Measurements from ENCODE around the gene PPP4R2.
A peak's percentile ranks its signal among the peaks of the same experiment; 100 is the strongest.

PPP4R2 gene

DNA sequence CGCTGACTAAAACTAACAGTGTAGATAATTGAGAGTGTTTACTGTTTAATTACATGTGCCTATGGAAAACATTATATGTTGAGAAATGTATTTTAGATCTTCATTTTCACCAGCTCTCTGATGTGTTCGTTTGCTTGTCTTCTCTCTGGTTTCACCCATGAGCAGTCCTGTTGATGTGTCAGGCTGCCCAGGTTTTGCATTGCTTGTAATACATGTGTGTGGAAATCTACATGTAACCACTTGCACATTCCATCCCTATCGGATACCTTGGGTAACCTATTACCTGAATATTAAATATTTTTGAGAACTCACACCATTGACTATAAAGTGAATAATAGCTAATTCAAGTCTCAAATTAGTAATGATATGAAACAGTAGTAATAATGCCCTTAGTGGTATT, 13.1 kb downstream of the PPP4R2 start:
- H3K27me3 Mint-ChIP-seq = no peaks in the 10 kb centered on the region
- ATAC-seq (replicated peaks; ENCODE audit: extremely low read depth, poor library complexity, severe bottlenecking) = no peak
- no peaks in the 10 kb centered on the region for H3K9me3 Mint-ChIP-seq
- peaks cover 75% of the 10 kb centered on the region for H3K4me1 Mint-ChIP-seq
- H3K36me3 Mint-ChIP-seq (ENCODE audit: insufficient read depth) = peaks cover 44% of the 10 kb centered on the region
- DNase-seq (ENCODE audit: low spot score in 2 of 2) = no peak
- H3K27ac Mint-ChIP-seq (ENCODE audit: low read depth) = peak overlapping the region; percentile 59
- no peak overlapping the region for H3K4me3 Mint-ChIP-seq

DNA sequence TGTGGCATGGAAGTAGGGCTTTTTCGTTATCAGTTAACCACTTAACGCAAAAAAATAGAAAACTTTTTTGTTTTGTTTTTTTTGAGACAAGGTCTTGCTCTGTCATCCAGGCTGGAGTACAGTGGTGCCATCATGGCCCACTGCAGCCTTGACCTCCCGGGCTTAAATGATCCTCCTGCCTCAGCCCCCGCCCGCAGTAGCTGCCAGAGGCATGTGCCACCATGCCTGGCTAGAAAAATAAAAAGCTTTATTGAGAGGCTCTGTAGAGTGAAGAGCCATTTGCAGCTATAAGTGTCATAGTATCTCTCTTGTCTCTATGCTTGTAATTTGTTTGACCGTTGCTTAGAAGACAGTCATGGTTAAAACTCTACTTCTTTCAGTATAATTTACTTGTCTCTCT, 13.5 kb downstream of the PPP4R2 start:
- Mint-ChIP-seq H3K4me1 (peaks cover 71% of the 10 kb centered on the region), H3K36me3 (ENCODE audit: insufficient read depth) (peaks cover 40% of the 10 kb centered on the region), H3K27ac (ENCODE audit: low read depth) (peak overlapping the region; percentile 59)

DNA sequence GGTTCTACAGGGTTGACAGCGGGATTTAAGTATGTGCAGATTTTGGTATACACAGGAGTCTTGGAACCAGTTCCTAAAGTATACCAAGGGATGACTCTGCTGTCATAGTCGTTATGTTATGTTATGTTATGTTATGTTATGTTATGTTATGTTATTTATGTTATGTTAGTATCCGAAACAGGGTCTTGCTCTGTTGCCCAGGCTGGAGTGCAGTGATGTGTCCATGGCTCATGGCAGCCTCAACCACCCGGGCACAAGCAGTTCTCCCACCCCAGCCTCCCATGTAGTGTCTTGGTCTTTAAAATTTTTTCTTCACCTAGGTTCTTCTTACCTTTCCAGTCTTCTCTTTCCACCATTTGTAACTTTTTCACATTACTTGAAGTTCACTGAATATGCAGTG, 21.7 kb downstream of the PPP4R2 start:
- no peak for ATAC-seq (replicated peaks; ENCODE audit: extremely low read depth, poor library complexity, severe bottlenecking)
- peaks cover 58% of the 10 kb centered on the region for H3K4me1 Mint-ChIP-seq
- H3K36me3 Mint-ChIP-seq (ENCODE audit: insufficient read depth) = peaks cover 5% of the 10 kb centered on the region
- no peaks in the 10 kb centered on the region for H3K9me3 Mint-ChIP-seq
- H3K27ac Mint-ChIP-seq (ENCODE audit: low read depth) = no peak overlapping the region
- no peak overlapping the region for H3K4me3 Mint-ChIP-seq
- DNase-seq (ENCODE audit: low spot score in 2 of 2) = no peak
- no peaks in the 10 kb centered on the region for H3K27me3 Mint-ChIP-seq

More for the DNA sequence above, 13.5 kb downstream of the PPP4R2 start:
- Mint-ChIP-seq H3K4me3 (no peak overlapping the region), H3K27me3 (no peaks in the 10 kb centered on the region), H3K9me3 (no peaks in the 10 kb centered on the region)
- no peak for DNase-seq (ENCODE audit: low spot score in 2 of 2)
- ATAC-seq (replicated peaks; ENCODE audit: extremely low read depth, poor library complexity, severe bottlenecking) = no peak

DNA sequence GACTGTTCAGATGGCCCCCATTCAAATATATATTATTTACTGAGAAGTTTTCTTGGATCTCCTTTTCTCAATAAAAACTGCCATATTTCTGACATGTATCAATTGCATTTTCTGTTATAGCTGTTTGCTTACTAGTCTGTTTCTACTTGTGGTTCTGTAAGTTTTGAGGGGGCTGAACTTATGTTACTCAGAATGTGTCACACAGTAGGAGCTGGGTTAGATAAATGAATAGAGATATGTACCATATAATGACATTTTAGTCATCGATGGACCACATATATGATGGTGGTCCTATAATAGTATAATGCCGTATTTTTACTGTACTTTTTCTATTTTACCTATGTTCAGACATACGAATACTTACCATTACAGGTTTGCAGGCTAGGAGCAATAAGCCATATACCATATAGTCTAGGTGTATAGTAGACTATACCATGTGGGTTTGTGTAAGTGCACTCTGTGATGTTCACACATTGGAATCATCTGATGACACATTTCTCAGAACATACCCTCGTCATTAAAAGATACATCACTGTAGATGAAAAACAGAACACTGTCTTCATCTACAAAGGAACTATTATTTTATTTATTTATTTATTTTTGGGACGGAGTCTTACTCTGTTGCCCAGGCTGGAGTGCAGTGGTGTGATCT, 22.3 kb downstream of the PPP4R2 start:
- Mint-ChIP-seq H3K36me3 (ENCODE audit: insufficient read depth) (peaks cover 5% of the 10 kb centered on the region), H3K27ac (ENCODE audit: low read depth) (no peak overlapping the region), H3K4me3 (no peak overlapping the region), H3K4me1 (peaks cover 58% of the 10 kb centered on the region), H3K27me3 (no peaks in the 10 kb centered on the region), H3K9me3 (no peaks in the 10 kb centered on the region)
- ATAC-seq (replicated peaks; ENCODE audit: extremely low read depth, poor library complexity, severe bottlenecking) = no peak
- no peak for DNase-seq (ENCODE audit: low spot score in 2 of 2)

DNA sequence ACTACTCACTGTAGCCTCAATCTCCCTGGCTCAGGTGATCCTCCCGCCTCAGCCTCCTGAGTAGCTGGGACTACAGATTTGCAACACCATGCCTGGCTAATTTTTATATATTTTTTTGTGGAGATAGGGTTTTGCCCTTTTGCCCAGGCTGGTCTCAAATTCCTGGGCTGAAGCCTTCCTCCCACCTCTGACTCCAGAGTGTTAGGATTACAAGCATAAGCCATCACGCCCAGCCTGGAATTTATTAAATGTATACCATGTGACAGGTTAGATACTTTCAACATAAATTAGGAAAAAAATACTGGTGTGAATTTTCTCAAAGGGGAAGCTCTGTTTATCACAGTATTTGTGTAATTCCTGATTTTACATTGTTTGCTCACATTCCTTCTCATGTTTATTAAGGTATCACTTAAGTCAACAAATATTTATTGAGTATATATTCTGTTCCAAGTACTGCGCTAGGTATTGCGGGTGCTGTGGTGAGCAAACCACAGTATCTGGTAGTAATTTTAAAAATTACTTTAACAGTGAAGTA, 24.8 kb downstream of the PPP4R2 start:
- no peak for ATAC-seq (replicated peaks; ENCODE audit: extremely low read depth, poor library complexity, severe bottlenecking)
- DNase-seq (ENCODE audit: low spot score in 2 of 2) = no peak
- no peak overlapping the region for H3K27ac Mint-ChIP-seq (ENCODE audit: low read depth)
- no peak overlapping the region for H3K4me3 Mint-ChIP-seq
- H3K36me3 Mint-ChIP-seq (ENCODE audit: insufficient read depth) = peaks cover 3% of the 10 kb centered on the region
- no peaks in the 10 kb centered on the region for H3K27me3 Mint-ChIP-seq
- H3K4me1 Mint-ChIP-seq = peaks cover 68% of the 10 kb centered on the region
- H3K9me3 Mint-ChIP-seq = no peaks in the 10 kb centered on the region

DNA sequence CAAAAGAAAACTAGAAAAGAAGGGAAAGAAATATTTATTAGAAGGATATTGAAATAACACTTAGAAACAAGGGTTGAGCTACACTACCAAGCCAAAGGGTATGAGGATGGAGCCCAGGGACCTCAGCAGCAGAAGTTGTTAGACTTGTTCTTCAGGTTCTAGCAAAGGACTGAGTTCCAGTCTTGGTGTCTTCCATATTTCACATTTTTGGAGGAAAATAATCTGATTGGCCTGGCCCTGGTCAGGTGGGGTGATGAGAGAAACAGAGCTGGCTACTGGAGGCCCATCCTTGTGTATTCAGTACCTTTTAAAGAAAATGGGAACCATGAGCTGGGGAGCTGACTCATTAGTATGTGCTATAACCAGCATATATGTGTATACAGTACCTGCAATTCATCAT, 28.2 kb downstream of the PPP4R2 start:
- peaks cover 74% of the 10 kb centered on the region for H3K4me1 Mint-ChIP-seq
- H3K4me3 Mint-ChIP-seq = no peak overlapping the region
- H3K27me3 Mint-ChIP-seq = no peaks in the 10 kb centered on the region
- DNase-seq (ENCODE audit: low spot score in 2 of 2) = no peak
- no peak overlapping the region for H3K27ac Mint-ChIP-seq (ENCODE audit: low read depth)
- H3K36me3 Mint-ChIP-seq (ENCODE audit: insufficient read depth) = peaks cover 5% of the 10 kb centered on the region
- ATAC-seq (replicated peaks; ENCODE audit: extremely low read depth, poor library complexity, severe bottlenecking) = no peak
- no peaks in the 10 kb centered on the region for H3K9me3 Mint-ChIP-seq

DNA sequence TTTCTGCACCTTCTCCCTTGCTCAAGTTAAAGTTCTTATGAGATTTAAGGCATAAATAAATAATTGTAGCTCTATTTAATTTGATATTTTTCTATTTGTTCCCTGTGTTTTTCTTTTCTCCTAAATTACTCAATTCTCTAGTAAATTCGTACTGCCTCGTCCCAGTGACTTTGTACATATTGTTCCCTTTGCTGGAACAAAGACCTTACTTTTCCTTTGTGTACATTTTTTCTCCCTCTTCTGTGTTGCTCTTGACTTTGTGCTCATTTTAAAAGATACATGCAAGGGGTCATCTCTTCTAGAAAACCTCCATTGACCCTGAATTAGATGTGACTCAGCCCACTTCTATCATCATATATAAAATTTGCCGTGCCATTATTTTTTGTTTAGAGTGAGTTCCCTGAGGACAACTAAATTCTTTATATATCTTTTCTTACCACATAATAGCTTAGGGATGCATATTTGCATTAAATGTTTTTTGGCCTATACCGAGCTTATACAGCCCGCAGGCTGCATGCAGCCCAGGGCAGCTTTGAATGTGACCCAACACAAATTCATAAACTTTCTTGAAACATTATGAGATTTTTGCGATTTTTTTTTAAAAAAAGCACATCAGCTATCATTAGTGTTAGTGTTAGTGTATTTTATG, 29.6 kb downstream of the PPP4R2 start:
- Mint-ChIP-seq H3K27ac (ENCODE audit: low read depth) (no peak overlapping the region), H3K9me3 (no peaks in the 10 kb centered on the region), H3K4me1 (peaks cover 76% of the 10 kb centered on the region), H3K27me3 (no peaks in the 10 kb centered on the region), H3K36me3 (ENCODE audit: insufficient read depth) (peaks cover 3% of the 10 kb centered on the region), H3K4me3 (no peak overlapping the region)
- DNase-seq (ENCODE audit: low spot score in 2 of 2) (no peak), ATAC-seq (replicated peaks; ENCODE audit: extremely low read depth, poor library complexity, severe bottlenecking) (no peak)

DNA sequence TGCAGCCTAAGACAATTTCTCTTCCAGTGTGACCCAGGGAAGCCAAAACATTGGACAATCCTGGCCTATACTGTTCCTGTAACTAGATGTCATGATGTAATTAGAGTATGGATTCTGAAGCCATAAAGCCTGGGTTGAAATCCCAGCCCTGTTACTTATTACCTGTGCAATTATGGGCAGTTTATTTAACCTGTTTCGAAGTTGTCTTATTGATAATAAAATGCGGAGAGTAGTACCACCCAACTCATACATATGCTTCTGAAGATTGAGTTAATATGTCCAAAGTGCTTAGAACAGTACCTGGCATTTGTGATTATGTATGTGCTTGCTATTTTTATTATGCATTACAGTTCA, 30.1 kb downstream of the PPP4R2 start:
- no peak overlapping the region for H3K4me3 Mint-ChIP-seq
- no peak for DNase-seq (ENCODE audit: low spot score in 2 of 2)
- H3K27ac Mint-ChIP-seq (ENCODE audit: low read depth) = peak overlapping the region; percentile 8
- peaks cover 3% of the 10 kb centered on the region for H3K36me3 Mint-ChIP-seq (ENCODE audit: insufficient read depth)
- peaks cover 76% of the 10 kb centered on the region for H3K4me1 Mint-ChIP-seq
- H3K9me3 Mint-ChIP-seq = no peaks in the 10 kb centered on the region
- H3K27me3 Mint-ChIP-seq = no peaks in the 10 kb centered on the region
- no peak for ATAC-seq (replicated peaks; ENCODE audit: extremely low read depth, poor library complexity, severe bottlenecking)

DNA sequence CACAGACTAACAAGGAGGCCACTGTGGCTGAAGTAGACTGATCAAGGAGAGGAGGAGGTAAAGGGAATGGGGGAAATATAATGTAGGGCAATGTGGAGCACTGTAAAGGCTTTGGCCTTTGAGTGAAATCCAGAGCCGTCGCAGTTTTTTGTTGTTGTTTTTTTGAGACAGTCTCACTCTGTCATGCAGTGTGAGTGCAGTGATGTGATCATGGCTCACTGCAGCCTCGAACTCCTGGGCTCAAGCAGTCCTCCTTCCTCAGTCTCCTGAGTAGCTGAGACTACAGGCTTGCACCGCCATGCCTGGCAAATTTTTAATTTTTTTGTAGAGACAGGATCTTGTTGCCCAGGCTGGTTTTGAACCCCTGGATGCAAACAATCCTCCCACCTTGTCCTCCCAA, 32.2 kb downstream of the PPP4R2 start:
- DNase-seq (ENCODE audit: low spot score in 2 of 2) (no peak), ATAC-seq (replicated peaks; ENCODE audit: extremely low read depth, poor library complexity, severe bottlenecking) (no peak)
- peak overlapping the region; percentile 38 for H3K27ac Mint-ChIP-seq (ENCODE audit: low read depth)
- no peaks in the 10 kb centered on the region for H3K27me3 Mint-ChIP-seq
- H3K4me1 Mint-ChIP-seq = peaks cover 80% of the 10 kb centered on the region
- H3K36me3 Mint-ChIP-seq (ENCODE audit: insufficient read depth) = peaks cover 3% of the 10 kb centered on the region
- H3K4me3 Mint-ChIP-seq = peak overlapping the region; percentile 0
- no peaks in the 10 kb centered on the region for H3K9me3 Mint-ChIP-seq

DNA sequence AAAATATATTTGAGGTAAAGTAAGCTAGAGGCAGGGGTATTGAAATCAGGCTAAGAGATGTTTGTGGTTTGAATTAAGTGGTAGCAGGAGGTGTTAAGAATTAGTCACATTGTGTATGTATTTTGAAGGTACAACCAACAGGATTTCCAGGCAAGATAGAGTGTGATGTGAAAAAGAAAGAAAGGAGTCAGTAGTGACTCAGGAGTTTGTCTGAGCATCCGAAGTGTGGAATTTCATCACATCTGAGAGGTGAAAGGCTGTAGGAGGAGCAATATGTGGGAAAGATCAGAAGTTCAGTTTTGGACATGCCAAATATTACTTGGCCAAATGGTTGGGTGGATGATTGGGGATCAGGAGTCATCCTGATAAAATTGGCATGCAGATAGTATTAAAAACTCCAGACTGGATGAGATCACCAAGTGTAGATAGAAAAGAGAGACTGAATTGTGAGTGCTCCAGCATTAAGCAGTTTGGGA, 32.7 kb downstream of the PPP4R2 start:
- no peaks in the 10 kb centered on the region for H3K9me3 Mint-ChIP-seq
- H3K27ac Mint-ChIP-seq (ENCODE audit: low read depth) = peak overlapping the region; percentile 38
- H3K36me3 Mint-ChIP-seq (ENCODE audit: insufficient read depth) = peaks cover 3% of the 10 kb centered on the region
- peak overlapping the region; percentile 0 for H3K4me3 Mint-ChIP-seq
- H3K27me3 Mint-ChIP-seq = no peaks in the 10 kb centered on the region
- ATAC-seq (replicated peaks; ENCODE audit: extremely low read depth, poor library complexity, severe bottlenecking) (peak; percentile 93), DNase-seq (ENCODE audit: low spot score in 2 of 2) (no peak)
- peaks cover 83% of the 10 kb centered on the region for H3K4me1 Mint-ChIP-seq

DNA sequence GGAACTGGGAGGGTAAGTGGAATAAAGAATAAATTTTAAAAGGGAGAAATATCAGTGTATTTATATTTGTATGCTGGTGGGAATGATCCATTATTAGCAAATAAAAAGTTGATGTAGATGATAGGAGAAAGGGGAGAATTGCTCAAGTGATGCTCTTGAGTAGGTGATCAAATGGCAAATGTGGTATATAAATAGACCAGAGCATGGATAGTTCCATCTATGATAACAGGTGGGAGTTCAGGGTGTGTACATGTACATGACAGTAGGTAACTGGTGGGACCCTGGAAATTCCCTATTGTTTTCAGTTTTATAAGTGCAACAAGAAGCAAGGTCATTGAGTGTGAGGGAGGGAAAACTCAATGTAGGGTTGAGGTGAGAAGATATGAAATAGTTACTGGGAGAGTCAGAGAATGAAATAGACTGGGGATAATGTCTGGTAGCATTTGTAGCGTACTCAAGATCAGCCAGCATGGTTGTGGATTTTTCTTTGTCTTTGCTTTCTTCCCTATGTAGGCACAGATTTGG, 33.5 kb downstream of the PPP4R2 start:
- peaks cover 3% of the 10 kb centered on the region for H3K36me3 Mint-ChIP-seq (ENCODE audit: insufficient read depth)
- H3K27me3 Mint-ChIP-seq = no peaks in the 10 kb centered on the region
- no peak overlapping the region for H3K27ac Mint-ChIP-seq (ENCODE audit: low read depth)
- H3K4me1 Mint-ChIP-seq = peaks cover 83% of the 10 kb centered on the region
- no peaks in the 10 kb centered on the region for H3K9me3 Mint-ChIP-seq
- ATAC-seq (replicated peaks; ENCODE audit: extremely low read depth, poor library complexity, severe bottlenecking) (no peak), DNase-seq (ENCODE audit: low spot score in 2 of 2) (no peak)
- no peak overlapping the region for H3K4me3 Mint-ChIP-seq

DNA sequence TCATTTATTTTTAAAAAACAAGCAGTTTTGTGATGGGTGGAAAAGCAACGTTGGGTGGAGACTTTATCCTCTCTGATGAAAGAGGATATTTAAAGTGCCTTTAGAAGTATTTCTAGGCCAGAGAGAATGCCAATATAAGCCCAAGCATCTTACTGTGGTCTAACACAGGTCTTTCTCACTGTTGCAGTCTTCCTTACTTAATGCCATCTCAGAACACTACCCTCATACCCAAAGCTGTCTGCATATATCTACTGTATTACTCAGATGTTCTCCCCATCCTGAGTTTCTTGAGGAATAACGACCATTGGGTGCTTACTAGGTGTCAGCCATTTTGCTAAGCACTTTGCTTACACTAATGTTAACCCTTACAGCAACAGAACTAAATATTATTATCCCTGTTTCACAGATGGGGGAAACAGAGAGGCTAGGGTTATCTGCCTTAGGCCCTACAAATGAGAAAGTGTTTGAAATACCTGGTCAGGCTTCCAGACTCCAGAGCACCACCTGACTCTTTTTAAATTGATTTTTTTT, 35.0 kb downstream of the PPP4R2 start:
- Mint-ChIP-seq H3K27me3 (no peaks in the 10 kb centered on the region), H3K4me3 (no peak overlapping the region), H3K27ac (ENCODE audit: low read depth) (peak overlapping the region; percentile 60), H3K36me3 (ENCODE audit: insufficient read depth) (peaks cover 3% of the 10 kb centered on the region), H3K4me1 (peaks cover 77% of the 10 kb centered on the region), H3K9me3 (no peaks in the 10 kb centered on the region)
- no peak for ATAC-seq (replicated peaks; ENCODE audit: extremely low read depth, poor library complexity, severe bottlenecking)
- no peak for DNase-seq (ENCODE audit: low spot score in 2 of 2)

Measured in central memory CD8-positive, alpha-beta T cell (primary cell).